Urothelium cell line (cell line): ENCODE measurements around the gene CLCN5.

Experiments used
- DNase-seq: peaks from one replicate; pipeline ENCODE4 v3.0.0; 2011; ENCODE audit warnings: low spot score, mixed read lengths
- FAIRE-seq: peaks from 2 replicates; lab custom pipeline; 2011; peaks lifted over from hg19 to GRCh38; lab: Jason Lieb, UNC

The CLCN5 gene

GRCh38 chrX:49922291-49923241, at the start of gene CLCN5:
CLCN5 (plus strand) TSS chrX:49922596; CDS start chrX:49925299, 2,703 bp downstream.
- peak; percentile 91 for FAIRE-seq
- DNase-seq = peak; percentile 97

DNA sequence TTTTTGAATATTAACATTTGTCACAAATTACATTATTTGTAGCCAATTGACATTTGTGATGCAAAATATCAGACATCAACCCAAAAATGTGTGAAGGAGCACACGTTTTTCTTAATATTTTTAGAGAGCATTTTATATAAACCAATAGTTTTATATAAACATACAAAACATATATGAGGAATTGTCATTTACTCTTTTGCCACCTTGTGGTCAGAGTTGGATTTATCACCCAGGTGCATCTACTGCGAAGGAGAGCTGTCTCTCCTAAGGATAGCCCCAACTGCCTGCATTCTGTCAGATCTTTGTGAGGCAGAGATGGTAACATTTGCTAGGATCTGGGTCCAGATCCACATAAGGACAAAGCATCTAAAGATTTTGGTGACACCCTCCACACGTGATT, 45.6 kb upstream of the CLCN5 start:
- no peak for FAIRE-seq

DNA sequence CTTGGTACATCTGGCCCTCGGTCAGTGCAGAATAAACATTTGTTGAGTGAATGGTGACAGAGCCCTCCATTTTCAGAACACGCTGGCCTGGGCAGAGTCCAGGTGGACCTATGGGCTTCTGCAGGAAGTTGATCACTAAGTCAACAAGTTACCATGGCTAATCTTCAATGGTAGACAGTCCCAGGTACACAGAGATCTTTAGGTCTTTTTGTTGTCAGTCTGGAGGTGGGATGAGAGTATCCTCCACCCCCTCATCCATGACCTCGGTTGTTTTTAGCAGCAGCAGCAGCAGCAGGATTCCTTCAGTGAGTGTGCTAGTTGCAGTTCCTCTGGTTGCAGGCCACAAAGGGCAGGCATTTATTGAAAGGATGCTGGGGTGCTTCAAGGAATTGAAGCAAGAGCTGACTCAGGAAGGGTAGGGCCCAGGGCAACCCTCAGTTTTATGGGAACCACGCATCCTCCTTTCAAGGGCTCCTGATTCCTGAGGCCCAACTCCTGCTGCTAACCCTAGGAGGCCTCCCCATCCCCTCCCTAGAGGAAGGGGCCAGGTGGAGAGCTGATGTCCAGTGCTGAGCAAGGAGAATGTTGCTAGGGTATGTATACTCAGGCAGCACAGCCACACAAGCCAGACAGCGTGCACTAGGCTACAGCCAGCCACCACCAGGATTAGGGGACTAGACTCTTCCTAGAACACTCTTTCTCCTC, 44.8 kb upstream of the CLCN5 start:
- DNase-seq (no peak), FAIRE-seq (no peak)

More for the DNA sequence above, 45.6 kb upstream of the CLCN5 start:
- peak; percentile 34 for DNase-seq

DNA sequence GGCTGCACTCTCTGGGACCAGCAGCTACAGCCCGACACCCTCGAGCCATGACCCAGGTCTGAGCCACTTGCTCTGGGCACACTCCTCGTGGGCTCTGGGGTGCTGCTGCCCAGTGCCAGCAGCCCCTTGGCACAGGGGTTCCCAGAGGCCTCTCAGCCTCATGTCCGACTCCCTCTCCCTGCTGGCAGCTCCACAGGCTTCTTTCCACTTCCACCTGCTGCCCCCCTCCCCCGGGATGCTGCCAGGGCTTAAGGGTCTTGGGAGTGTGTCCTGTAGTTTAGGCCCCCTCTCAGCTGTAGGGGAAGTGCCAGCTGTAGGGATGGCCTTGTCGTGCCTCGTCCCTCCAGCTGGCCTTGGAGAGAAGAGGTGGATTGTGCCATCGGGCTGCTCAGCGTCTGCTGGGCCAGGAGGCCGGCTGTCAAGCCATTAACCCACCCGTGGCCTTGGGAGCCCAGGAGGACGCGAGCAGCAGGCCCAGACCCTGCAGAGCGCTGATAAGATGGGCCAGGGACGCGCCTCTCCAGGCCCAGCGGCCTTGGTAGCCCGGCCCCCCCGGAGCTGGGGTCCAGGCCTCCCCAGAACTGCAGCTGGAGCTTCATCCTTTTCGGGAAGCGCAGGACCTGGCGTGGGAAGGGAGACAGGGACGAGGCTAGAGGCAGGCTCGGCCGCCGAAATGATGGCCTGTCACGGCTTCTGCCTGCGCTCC, 44.1 kb upstream of the CLCN5 start:
- DNase-seq = no peak

GRCh38 chrX:49878834-49879655, 43.4 kb upstream of the CLCN5 start, which contains the start of gene USP27X:
USP27X (plus strand) TSS chrX:49879484; CDS start chrX:49880308, 824 bp downstream.
- FAIRE-seq (peak; percentile 80), DNase-seq (peak; percentile 84)

More for the DNA sequence above, 44.1 kb upstream of the CLCN5 start:
- no peak for FAIRE-seq

DNA sequence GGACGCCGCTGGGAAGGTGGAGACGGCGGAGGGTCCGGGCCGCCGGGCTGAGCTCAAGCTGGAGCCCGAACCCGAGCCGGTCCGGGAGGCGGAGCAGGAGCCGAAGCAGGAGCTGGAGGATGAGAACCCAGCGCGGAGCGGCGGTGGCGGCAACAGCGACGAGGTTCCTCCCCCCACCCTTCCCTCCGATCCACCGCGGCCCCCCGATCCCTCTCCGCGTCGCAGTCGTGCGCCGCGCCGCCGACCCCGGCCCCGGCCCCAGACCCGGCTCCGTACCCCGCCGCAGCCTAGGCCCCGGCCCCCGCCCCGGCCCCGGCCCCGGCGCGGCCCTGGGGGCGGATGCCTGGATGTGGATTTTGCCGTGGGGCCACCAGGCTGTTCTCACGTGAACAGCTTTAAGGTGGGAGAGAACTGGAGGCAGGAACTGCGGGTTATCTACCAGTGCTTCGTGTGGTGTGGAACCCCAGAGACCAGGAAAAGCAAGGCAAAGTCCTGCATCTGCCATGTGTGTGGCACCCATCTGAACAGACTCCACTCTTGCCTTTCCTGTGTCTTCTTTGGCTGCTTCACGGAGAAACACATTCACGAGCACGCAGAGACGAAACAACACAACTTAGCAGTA, 42.6 kb upstream of the CLCN5 start:
- FAIRE-seq (no peak), DNase-seq (peak; percentile 3)

- FAIRE-seq (no peak), DNase-seq (no peak)
Observed at GRCh38 chrX:49880668-49881067, 41.7 kb upstream of the CLCN5 start.

- DNase-seq (peak; percentile 44), FAIRE-seq (peak; percentile 27)
Observed at GRCh38 chrX:49884290-49884862, 38.0 kb upstream of the CLCN5 start.

- DNase-seq (no peak), FAIRE-seq (no peak)
Observed at GRCh38 chrX:49892542-49892941, 29.9 kb upstream of the CLCN5 start.

- no peak for DNase-seq
- no peak for FAIRE-seq
Observed at GRCh38 chrX:49896951-49897350, 25.4 kb upstream of the CLCN5 start.

DNA sequence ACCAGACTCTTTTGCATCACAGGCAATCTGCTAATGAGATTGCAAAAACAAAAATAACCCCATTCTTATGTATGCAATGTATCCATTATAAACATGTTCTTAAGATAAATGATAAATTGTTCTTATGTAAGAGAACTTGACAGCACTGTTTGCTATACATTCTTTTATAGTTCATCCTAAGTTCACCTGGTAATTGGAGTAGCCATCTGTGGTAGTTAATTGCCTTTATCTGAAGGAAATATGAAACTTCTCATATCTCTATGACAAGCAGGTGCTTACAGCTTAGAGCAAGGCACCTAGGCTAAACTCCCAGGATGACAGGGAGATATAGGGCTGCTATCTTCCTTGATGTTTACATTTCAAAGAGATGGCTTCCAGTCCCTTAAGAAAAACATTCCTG, 21.3 kb upstream of the CLCN5 start:
- no peak for FAIRE-seq
- no peak for DNase-seq

DNA sequence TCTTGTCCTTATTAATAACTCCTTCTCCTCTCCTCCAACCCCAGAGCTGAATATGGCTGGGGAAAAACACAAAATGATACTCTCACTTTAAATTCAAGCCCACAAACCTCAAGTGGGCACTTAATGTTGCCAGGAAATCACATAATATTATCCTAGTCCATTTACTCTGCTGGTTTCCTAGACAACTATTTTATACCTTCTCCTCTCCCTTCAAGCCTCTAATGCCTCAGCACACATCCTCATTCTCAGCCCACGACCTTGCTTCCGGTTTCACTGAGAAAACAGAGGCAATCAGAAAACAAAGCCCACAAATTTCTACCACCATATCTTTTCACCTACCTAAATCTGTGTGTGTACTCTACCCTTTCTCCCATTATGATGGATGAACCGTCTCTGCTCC, 12.1 kb upstream of the CLCN5 start:
- no peak for FAIRE-seq
- DNase-seq = no peak

DNA sequence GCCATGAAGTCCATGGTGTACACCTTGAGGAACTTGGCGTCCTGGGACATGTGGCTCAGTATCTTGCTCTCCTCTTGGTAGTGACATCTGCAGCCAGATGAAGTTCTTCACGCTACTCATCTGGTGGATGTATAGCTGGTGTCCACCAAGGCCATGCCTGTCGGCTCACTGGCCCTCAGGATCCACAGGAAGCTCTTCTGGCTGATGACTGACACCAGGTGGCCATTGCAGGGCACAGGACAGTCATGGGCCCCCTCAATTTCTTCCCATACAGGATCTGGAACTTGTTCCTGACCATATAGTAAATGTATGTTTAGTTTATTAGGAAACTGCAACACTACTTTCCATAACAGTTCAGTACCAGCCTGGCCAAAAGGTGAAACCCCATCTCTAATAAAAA, 10.3 kb upstream of the CLCN5 start:
- DNase-seq = no peak
- FAIRE-seq = no peak

DNA sequence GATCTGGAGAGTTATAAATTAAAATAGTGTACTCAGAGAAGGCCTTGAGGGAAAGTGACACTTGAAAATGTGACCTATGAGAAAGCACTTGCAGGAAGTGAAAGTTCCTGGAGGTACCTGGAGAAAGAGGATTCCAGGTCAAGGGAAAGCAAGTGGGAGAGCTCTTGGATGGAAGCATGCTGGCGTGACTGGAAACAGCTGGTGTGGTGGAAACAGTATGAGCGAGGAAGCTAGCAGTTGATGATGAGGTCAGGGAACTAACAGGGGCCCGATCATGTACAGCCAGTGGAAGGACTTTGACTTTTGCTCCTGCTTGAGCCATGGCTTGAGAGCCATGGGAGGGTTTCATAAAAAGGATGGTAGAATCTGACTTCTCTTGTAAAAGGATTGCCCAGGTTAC, 9.5 kb upstream of the CLCN5 start:
- FAIRE-seq = no peak
- no peak for DNase-seq

- DNase-seq = peak; percentile 45
- no peak for FAIRE-seq
Observed at GRCh38 chrX:49915361-49916222, 6.8 kb upstream of the CLCN5 start.

DNA sequence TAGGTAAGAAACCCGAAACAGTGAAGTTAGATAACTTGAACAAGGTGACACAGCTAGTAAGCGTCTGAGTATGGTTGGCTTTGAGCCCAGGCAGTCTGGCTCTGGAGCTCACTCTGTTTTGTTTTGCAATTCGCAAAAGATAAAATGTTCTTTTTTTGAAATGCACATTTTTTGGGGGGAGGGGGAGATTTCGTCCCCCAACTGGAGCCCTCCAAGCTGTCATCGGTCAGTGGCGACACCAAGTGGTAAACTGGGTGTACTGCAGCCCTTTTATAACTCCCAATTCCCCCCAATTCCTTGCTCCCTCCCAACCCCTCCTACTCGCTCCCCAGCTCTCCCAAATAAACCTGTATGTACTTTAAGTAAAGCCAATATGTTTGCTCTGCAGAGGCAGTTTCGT, 2.8 kb upstream of the CLCN5 start:
- DNase-seq (peak; percentile 36), FAIRE-seq (no peak)

GRCh38 chrX:49921109-49921508, 1.3 kb upstream of the CLCN5 start:
- FAIRE-seq = no peak
- no peak for DNase-seq

GRCh38 chrX:49925176-49925575, 2.8 kb downstream of the CLCN5 start:
- DNase-seq = no peak
- no peak for FAIRE-seq

DNA sequence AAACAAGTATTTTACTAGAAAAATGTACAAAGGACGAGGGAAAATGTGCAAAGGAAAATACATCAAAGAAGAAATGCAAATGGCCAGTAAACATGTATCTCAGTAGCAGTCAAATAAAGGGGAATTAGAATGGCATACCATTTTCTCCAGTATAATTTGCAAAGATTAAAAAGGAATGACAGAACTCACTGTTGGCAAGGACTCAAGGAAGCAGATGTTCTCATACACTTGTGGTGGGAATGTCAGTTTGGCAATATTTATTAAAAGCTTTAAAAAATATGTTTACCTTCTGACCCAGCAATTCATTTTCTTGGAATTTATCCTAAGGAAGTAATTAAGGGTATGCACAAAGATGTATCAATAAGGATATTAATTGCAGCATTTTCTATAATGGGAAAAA, 7.6 kb downstream of the CLCN5 start:
- FAIRE-seq = no peak
- DNase-seq = no peak
